Fibroblast of the aortic adventitia (primary cell): ENCODE measurements around the gene SMIM7. TPM values are rescaled to one million over a fixed set of nuclear protein-coding genes. Genes with fewer than 3 reads are reported as not detected.

Source experiments
- DNase-seq: peaks from one replicate; pipeline ENCODE4 v3.0.0-alpha.2; 2010; ENCODE audit warnings: low read depth
- H3K4me3 ChIP-seq: 2 replicates; pipeline ENCODE4 v1.5.1; 2011; ENCODE audit warnings: low read depth, mild to moderate bottlenecking, control low read depth, low read length, moderate library complexity
- total RNA-seq: library from RNA; depleted of rRNA; stranded (reverse); fragments of >200 nt; gene quantifications from 2 replicates; pipeline ENCODE4 v1.2.3, GENCODE V29; 2012; ENCODE audit warnings: low replicate concordance
- TF ChIP-seq, protein P1 (sequence below): IDR thresholded peaks from 2 replicates; pipeline ENCODE4 v1.5.1; 2011; ENCODE audit warnings: mild to moderate bottlenecking, low read length, control low read depth, inconsistent platforms; ENCODE audit not compliant: insufficient read depth

Gene SMIM7
- total RNA-seq, 1 donor: 85.2 TPM

DNA sequence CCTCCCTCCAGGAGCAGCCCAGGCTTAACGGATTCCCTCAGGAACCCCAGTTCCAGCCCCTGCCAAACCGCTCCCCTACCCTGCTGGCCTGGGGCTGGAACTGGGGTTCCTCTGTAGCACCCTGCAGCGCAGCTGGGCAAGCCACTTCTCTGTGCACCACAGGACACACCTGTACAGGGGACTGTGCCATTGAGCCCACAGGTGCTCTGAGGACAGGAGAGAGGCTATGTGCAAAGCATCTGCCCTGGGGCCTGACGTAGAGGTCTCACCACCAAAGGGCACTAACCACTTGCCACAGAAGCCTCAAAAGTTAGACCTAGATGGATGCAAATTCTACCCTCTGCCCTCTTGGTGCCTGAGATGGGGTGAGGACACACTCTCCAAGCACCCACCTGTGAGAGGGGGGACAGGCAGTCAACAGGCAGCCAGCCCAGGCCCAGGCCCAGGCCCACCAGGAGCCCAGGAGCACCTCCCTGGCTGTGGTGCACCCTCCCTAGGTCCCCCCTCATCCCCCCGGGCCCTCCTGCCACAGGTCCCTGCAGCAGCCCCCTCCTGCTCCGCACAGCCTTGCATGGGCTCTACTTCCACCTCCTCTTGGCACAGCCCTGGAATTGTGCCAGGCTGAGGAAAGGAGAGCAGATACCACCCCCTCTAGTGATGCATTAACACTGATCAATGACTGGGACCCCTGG is 60.1 kb downstream of the SMIM7 start:
- DNase-seq: no peak
- TF ChIP-seq, protein P1, sequence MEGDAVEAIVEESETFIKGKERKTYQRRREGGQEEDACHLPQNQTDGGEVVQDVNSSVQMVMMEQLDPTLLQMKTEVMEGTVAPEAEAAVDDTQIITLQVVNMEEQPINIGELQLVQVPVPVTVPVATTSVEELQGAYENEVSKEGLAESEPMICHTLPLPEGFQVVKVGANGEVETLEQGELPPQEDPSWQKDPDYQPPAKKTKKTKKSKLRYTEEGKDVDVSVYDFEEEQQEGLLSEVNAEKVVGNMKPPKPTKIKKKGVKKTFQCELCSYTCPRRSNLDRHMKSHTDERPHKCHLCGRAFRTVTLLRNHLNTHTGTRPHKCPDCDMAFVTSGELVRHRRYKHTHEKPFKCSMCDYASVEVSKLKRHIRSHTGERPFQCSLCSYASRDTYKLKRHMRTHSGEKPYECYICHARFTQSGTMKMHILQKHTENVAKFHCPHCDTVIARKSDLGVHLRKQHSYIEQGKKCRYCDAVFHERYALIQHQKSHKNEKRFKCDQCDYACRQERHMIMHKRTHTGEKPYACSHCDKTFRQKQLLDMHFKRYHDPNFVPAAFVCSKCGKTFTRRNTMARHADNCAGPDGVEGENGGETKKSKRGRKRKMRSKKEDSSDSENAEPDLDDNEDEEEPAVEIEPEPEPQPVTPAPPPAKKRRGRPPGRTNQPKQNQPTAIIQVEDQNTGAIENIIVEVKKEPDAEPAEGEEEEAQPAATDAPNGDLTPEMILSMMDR: no peak
- H3K4me3 ChIP-seq: no peak overlapping the region

DNA sequence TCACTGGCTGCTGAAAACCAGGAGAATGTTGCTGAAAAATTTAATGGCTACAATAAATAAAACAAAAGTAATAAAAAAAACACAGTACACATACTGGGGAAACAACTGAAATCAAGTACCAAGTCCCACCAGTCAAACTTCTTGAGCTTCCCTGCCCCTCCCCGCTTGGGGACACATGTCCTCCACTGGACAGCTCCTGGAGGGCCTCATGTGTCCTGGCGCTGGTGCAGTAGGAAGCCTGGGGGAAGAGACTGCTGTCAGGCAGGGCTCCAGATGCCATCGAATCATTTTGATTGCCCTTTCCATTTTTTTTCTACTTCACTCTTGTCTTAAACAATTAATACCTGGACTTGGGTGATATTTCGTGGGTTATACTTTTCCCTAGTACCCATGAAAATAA is 61.1 kb downstream of the SMIM7 start:
- no peak overlapping the region for H3K4me3 ChIP-seq
- DNase-seq: no peak
- TF ChIP-seq, protein P1: no peak

DNA sequence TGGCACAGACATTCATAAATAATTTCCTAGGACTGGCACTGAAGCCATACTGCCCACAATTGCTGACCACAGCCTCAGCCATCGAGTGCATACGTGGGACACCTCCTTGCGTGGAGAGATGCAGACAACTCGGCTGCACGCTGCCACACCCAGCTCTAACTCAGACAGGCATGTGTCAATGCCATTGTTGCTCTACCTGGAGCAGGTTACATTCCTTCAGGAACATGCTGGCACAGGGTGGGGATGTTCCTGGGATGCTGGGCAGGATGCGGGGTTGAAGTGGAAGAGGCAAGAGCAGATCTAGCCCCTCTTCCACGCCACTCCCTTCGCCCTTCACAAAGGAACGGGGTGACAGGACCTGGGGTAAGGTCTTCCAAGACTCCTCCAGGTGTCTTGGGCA is 63.5 kb downstream of the SMIM7 start:
- TF ChIP-seq, protein P1: no peak
- DNase-seq: no peak
- no peak overlapping the region for H3K4me3 ChIP-seq

Other genes with a start within 250 kb of the SMIM7 start
- gene EPS15L1, start 188.2 kb downstream of the SMIM7 start, total RNA-seq: 10.5 and 15.8 TPM in 2 replicates
- not detected in 2 replicates for gene CALR3, start 164.0 kb downstream of the SMIM7 start, total RNA-seq
- 7.5 and 7.9 TPM in 2 replicates for gene C19orf44, start 163.8 kb downstream of the SMIM7 start, total RNA-seq
- gene CHERP, start 117.7 kb downstream of the SMIM7 start, total RNA-seq: 5.6 and 8.0 TPM in 2 replicates
- 30.4 and 32.0 TPM in 2 replicates for gene SLC35E1, start 87.7 kb downstream of the SMIM7 start, total RNA-seq
- 4.2 and 7.1 TPM in 2 replicates for gene MED26, start 31.9 kb downstream of the SMIM7 start, total RNA-seq
- gene TMEM38A, start 995 bp upstream of the SMIM7 start, total RNA-seq: 1.4 and 3.3 TPM in 2 replicates
- not detected in 2 replicates for gene NWD1, start 59.7 kb upstream of the SMIM7 start, total RNA-seq
- gene SIN3B, start 169.3 kb upstream of the SMIM7 start, total RNA-seq: 19.1 and 19.9 TPM in 2 replicates
- gene F2RL3, start 228.9 kb upstream of the SMIM7 start, total RNA-seq: not detected in 2 replicates